GM19328 (cell line): Measurements from ENCODE around the gene CMTM3.
"Not testable (repeated sequence)": the region's sequence is repeated elsewhere in the genome, so short reads cannot be mapped to it uniquely, and the experiment has no call there.

Experiments
- ATAC-seq: cut with Tn5 transposase; IDR thresholded peaks from one replicate; pipeline ENCODE4 v1.9.1; 2021; ENCODE audit warnings: mild to moderate bottlenecking, moderate library complexity; ENCODE audit not compliant: unreplicated experiment

CMTM3 gene, protein sequence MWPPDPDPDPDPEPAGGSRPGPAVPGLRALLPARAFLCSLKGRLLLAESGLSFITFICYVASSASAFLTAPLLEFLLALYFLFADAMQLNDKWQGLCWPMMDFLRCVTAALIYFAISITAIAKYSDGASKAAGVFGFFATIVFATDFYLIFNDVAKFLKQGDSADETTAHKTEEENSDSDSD

DNA sequence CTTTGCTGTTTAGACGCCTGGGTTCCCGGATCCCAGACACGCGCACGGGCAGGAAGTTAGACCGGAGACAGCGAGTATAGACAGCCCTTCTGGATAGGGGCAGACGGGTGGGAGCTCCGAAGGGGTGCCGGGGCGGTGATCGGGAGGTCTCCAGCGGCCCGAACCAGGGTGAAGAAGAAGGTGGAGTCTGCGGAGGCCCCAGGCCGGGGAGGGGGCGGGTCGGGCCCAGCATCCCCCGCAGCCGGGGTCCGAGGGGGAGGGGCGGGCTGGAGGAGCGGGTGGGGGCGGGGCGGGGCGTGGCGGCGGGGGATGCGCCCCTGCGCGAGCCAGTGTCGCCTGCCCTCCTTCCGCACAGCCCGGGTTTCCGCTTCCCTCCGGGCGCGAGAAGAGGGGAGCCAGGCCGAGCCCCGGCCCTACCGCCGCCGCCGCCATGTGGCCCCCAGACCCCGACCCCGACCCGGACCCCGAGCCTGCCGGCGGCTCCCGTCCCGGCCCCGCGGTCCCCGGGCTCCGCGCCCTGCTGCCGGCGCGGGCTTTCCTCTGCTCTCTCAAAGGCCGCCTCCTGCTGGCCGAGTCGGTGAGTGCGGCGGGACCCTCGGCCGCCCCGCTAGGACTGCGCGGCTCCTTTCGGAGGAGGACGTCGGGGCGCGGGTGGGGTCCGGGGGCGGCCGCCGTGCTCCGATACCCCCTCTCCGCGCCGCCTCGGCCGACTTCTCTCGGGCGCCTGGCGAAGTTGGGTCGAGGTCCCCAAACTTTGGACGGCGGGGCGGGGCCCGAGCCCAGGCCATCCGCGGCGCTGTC, at the start of gene CMTM3:
Gene CMTM3, plus strand, starts transcription at position 329 of the 801 bp plus-strand sequence. Its CDS starts 102 bp downstream, at position 431.
- ATAC-seq: peak; percentile 46

DNA sequence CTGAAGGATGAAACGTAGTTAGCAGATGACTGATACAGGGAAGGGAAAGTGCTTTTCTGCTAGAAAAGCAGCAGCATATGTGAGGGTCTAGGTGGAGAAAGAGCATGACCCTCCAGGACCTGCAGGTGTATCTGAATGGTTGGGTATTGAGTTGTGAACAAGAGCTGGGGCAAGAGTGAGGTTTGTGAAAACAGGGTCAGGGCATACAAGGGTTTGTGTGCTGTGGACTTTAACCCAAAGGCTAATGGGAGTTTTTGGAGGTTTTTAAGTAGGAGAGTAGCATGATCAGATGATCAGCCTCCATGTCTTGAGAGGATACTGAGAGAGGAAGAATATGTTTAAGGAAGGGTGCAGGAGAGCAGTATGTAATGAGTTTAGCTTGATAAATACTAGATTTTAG, 44.4 kb upstream of the CMTM3 start:
- ATAC-seq: no peak

DNA sequence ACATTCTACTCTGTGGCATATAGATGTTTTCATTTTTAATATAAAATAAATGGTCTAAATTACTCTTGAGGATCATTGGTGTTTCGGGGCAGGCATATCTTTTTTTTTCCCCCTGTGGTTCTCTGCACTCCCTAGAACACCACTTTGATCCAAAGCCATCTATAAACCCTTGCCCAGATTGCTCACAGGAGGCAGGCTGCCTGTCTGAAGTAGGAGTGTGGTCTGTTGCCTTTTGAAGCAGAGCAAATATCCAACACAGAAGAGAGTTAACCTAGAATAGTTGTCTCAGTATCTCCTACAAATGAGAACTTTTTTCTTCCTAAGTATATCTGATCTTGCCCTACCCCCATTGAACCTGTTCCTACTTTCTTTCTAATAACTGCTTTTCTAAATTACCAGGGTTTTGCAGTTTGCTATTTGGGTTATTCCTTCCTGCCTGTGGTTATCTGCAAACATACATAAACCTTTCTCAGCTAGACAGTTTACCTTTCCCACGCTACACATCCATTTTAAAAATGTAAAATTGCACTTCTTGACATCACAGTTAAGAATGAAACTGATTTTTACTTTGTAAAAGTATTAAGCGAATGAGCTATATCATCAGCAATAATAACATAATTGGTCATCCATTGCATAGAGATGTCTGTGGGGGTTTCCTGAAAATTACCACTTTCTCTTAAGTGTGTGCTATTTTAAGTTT, 43.0 kb upstream of the CMTM3 start:
- no peak for ATAC-seq

DNA sequence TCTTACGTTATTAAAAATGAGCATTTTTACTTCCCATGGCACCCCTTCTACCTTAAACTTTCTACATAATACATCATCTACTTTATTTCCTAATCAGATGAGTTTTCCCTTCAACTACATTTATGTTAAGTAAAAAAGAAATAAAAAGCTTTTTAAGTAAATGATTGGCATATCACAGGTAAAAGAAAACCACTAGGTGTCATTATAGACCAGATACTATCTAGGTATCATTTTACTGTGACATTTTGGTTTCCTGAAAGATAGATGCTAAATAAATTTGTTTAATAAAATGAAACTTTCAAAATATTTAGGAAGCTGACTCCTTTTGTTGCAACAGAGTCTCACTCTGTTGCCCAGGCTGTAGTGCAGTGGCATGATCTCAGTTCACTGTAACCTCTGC, 42.1 kb upstream of the CMTM3 start:
- no peak for ATAC-seq

DNA sequence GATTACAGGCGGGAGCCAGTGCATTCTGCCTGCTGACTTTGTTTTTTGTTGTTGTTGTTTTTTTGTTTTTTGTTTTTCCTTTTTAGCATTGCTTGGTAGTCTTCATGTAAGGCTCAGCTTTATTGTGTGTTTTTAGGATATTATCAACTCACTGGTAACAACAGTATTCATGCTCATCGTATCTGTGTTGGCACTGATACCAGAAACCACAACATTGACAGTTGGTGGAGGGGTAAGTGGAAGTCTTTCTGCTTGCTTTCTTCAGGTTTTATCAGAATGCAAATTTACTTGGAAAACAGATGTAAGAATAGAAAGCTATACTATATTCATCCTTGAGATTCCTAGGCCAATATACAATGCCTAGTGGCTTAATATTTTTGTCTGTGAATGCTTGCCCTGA, 41.5 kb upstream of the CMTM3 start:
- no peak for ATAC-seq

DNA sequence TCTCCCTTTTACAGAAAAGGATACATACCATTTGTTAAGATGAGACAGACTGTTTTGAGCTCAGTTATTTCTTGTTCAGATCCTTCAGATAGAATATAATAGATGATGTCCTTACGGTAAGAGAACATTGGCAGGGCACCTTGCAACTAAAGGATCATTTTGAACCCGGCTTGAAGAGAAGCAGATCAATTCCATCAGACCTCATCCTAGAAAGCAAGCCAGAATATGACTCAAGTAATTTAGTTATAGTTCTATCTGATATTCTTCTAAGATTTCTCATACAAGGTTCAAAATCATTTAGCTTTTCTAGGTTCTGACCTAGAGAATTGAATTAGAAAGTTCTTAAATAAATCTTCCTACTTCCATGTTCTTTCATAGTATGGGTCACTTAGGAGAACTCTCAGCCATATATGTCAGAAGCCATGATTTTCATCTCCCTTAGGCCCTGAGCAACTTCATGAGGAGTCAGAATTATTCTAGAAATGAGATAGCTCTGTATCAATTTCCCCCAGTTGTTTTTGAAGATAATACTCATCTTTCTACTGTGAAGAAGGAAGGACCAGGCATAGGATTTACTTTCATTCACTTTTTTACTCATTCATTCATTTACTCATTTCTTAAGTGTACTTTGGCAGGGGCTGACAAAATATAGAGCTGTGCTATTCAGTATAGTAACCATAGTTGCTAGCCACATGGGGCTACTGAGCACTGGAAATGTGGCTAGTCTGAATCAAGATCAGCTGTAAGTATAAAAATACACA, 40.8 kb upstream of the CMTM3 start:
- ATAC-seq: no peak

DNA sequence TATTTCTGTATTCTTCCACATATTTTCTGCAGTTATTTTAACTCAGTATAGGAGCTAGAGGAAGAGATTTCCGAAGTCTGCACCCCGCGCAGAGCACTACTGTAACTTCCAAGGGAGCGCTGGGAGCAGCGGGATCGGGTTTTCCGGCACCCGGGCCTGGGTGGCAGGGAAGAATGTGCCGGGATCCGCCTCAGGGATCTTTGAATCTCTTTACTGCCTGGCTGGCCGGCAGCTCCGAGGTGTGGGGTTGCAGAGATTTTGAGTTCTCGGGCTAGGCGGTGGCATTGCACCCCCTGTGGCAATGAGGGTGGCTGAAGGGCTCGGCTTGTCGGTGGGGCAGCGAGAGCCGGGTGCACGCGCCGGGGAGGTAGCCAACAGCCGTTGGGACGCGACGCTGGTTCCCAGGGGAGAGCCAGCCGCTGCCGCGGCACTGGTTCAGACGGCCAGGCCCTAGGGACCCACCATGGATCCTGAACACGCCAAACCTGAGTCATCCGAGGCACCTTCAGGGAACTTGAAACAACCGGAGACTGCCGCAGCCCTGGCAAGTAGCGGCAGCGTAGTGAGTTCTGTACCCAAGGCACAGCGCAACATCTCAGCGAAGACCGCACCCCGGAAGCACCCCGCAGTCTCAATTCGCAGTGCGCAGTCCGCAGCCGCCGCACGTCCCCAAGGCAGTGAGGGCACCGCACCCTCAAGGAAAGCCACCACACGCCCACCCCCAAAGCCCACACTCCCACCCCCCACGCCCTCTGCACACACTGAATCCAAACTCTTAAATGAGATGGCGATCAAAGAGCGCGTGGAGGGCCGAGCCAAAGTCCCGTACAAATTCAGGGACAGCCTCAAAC, 38.2 kb upstream of the CMTM3 start, which contains the start of gene CMTM1:
Gene CMTM1, plus strand, starts transcription at position 389 of the 851 bp plus-strand sequence. Its CDS starts 75 bp downstream, at position 464.
- no peak for ATAC-seq

DNA sequence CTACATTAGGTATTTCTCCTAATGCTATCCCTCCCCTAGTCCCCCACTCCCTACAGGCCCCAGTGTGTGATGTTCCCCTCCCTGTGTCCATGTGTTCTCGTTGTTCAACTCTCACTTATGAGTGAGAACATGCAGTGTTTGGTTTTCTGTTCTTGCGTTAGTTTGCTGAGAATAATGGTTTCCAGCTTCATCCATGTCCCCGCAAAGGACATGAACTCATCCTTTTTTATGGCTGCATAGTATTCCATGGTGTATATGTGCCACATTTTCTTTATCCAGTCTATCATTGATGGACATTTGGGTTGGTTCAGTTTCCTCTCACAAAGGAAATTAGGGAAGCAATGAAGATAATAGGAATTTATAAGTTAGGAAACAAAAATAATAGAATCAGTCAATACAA, 37.2 kb upstream of the CMTM3 start:
- ATAC-seq: not testable (repeated sequence)

DNA sequence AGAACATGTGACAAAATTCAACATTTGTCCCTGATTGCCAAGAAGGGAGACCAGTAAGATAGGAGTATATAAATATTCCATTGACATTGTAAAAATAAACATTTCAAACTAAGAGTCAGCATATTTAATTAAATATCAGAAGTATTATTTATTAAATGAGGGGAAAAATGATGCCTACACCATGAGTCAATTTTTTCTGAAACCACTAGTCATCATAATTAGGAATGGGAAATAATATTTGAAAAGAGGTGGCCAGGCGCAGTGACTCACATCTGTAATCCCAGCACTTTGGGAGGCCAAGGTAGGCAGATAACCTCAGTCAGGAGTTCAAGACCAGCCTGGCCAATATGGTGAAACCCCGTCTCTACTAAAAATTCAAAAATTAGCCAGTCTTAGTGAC, 36.1 kb upstream of the CMTM3 start:
- ATAC-seq: no peak

DNA sequence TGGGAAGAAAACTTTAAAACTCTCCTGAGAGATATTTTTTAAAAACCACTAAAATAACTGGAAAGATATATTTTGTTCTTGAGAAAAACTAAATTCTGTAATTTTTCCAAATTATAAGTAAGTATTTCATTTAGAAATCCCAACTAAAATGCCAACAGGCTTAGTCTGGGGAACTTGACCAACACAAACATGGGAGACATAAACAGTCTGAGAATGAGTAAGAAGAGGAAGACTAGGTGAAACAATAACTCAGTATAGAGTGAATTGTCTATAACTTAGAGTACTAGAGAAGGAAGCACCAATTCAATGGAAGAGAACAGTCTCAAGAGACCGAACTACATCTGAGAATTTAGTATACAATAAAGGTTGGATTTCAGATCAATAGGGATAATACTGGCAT, 35.4 kb upstream of the CMTM3 start:
- ATAC-seq: no peak

DNA sequence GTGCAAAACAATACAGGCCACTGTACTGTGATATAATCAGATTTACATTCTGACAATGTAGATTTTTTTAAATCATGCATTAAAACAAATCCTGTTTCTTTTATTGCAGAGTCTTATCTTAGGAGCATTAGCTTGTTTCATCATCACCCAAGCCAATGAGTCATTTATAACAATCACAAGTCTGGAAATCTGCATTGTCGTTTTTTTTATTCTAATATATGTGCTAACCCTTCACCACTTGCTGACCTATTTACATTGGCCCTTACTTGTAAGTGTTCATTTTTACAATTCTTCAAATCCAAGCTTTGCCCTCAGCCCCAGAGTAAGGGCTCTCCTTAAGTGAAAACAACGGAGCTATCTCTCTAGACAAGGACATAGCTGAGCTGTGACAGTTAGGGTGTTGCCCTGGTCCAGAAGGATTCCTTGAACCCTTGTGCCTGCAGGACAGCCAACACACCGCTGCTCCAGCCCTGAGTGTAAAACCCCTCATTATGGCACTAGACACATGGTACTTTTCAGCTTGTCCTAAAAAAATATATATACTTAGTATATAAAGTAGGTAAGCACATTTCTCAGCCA, 34.6 kb upstream of the CMTM3 start:
- no peak for ATAC-seq

DNA sequence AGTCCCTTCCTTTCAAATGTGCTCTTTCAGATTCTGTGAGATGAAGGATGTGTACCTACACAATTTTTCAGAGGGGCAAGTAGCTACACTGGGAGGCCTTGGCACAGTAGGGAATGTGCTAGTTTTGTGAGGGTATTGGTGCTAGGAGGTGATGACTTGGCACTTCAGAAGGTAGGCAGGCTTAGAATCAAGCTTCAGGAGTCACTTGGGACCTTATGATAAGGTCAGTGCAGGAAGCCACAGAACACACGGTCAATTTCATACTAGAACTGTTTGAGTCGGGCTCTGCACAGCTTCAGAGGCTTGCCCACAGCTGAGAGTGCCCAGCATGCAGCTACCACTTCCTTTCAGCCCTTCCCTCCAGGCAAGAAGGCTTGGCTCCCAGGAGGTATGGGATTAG, 32.1 kb upstream of the CMTM3 start:
- no peak for ATAC-seq

DNA sequence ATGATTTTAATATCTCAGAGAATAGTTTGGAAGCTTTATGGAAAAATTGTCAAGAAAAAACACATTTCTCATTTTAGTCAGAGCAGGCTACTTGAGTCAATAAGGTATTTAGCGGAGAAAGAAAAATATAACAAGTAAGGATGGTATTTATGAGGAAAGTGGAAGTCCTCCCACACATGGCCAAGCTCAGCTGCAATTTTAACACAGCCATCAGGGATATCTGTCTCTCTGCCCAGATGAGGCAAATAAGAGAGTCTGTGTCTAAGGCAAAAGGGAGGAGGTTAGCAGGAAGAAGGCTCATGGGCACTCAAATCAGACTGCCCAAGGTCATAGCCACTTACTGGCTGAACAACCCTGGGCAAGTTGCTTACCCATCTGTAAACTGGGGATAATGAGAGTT, 30.4 kb upstream of the CMTM3 start:
- no peak for ATAC-seq

DNA sequence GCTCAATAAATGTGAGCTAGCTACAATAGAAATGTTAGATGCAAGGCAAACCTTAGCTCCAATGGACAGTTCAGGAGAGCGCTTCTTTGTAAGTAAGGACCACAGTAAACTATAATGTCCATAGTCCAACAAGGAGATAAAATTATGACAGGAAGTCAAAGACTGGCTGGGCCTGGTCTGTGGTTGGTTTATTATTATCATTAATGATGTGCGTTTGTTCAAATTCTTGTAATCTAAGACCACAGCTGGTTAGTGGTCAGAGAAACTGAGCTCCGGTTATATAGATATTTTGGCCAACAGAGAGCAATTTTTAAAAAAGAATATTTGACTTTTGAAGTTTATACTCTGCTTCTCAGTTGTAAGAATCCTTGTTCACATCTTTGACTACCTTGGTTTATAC, 30.0 kb upstream of the CMTM3 start:
- no peak for ATAC-seq

DNA sequence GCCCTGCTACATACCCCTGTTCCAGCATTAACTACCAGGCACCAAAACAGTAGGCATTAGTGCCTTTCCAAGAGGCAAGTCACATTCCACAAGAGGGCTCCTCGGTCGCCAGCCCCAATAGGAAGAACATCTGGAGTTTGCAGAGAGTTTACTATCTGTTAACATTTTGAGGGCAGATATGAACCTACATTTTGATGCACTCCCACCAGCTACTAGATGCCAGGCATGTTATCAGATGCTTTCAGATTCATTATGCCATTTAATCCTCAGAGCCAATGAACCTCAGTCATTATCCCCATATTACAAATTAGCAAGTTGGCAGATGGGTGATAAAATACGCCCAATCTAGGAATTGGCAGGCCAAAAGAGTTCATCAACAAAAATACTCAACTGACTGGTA, 29.4 kb upstream of the CMTM3 start:
- ATAC-seq: no peak

DNA sequence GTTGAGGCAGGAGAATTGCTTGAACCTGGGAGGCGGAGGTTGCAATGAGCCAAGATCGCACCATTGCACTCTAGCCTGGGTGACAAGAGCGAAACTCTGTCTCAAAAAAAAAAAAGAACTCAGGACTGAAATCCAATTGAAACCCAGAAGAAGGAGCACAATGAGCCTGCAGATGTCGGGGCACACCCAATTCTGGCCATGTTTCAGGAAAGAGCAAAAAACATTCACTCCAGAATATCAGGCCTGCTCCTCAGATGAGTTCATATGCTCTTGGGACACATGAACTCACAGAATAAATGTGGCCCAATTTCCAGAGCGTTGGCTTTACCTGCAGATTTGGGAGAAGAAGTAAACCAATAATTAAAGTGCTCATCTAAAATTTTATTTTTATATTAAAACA, 28.2 kb upstream of the CMTM3 start:
- no peak for ATAC-seq

DNA sequence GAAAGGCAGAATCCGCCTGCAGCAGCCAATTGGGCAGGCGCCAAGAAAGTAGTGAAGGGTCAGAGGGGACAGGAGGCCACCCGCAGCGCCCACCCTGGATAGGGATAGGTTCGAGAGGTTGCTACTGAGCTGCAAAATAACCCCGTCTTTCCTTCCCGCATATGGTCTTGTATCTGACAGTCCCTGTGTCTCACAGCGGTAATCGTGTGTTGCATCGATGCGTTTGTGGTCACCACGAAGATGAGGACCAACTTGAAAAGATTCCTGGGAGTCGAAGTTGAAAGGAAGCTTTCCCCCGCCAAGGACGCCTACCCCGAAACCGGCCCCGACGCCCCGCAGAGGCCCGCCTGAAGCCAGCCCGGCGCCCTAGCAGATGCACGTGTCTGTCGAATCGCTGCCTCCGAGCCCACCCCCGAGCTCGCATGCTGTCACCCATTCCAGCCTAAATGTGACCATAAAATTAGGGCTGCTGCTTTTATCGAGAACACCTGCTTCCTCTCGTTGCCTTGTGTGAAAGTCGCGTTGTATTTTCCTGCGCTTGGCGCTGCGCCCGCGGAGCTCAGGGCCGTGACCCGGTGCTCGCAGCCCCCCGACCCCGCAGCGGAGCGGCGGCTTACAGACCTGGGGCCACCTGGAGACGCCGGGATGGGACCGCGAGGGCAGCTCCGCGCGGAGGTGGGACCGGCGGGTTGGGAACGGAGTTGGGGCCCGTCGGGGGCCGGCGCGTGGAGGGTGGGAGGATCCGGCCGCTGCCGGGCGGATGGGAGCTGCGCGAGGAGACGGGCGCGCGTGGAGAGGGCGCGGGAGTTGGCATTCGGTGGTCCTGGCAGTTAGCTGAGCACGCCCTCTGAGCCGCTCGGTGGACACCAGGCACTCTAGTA, 25.6 kb upstream of the CMTM3 start, which contains the start of gene CMTM2:
Gene CMTM2, plus strand, starts transcription at position 813 of the 881 bp plus-strand sequence. CDS start 145 bp downstream, outside the sequence.
- ATAC-seq: no peak

DNA sequence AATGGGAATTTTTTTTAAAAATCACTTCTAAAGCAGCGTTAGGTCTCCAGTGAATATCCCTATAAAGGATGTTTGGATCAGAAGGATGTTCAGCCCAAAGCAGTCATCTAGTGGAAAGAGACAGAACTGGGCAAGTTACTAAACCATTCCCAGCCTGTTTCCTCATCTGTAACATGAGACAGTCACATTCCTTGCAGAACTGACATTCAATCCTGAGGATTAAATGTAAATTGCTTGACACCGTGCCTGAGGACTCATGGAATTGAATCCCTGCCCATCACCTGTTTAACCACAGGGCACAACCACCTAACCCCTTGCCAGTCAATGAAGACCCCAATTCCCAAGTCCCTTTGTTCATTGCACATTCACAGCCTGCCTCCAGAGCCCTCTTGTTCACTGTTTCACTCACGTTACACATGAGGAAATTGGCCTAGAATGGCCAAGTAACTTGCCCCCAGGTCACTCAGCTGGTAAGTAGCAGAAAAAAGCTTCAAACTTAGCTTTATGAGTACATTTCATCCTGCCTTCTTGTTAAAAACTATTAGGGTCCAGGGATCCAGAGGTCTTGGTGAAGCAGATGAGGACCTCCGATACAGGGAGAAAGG, 23.8 kb upstream of the CMTM3 start:
- ATAC-seq: no peak
